ENCODE data around the gene ITIH5.

Gene ITIH5

GRCh38 chr10:7518693-7519092, 148.1 kb downstream of the ITIH5 start:
- DNase-seq (ENCODE audit: low spot score) = no peak
- Histone ChIP-seq H3K14ac (ENCODE audit: low read length) (peak overlapping the region; percentile 56), H3K27me3 (ENCODE audit: control insufficient read depth in 3 of 3, insufficient read depth in 3 of 3, low read depth in 1 of 3, low read length in 3 of 3) (no peaks in the 10 kb centered on the region), H3K4me3 (ENCODE audit: low read length in 2 of 2) (no peak overlapping the region), H3K4me1 (ENCODE audit: control insufficient read depth in 2 of 2, insufficient read depth in 1 of 2, low read depth in 1 of 2, low read length in 2 of 2) (no peaks in the 10 kb centered on the region), H2AFZ (ENCODE audit: low read length) (no peak overlapping the region), H3K23ac (ENCODE audit: low read depth, low read length, poor library complexity) (no peak overlapping the region), H3K9me3 (replicated peaks in 1 of 2; ENCODE audit: control insufficient read depth in 2 of 2, insufficient read depth in 1 of 2, low read depth in 1 of 2, low read length in 2 of 2) (no peaks in the 10 kb centered on the region), H2BK120ac (ENCODE audit: low read depth, low read length) (no peak overlapping the region), H3K9ac (ENCODE audit: low read depth, low read length, poor library complexity) (no peak overlapping the region), H2BK15ac (ENCODE audit: low read length) (no peak overlapping the region), H3K27ac (replicated peaks; ENCODE audit: low read length) (no peak overlapping the region), H3K36me3 (replicated peaks in 1 of 2; ENCODE audit: control insufficient read depth in 2 of 2, insufficient read depth in 2 of 2, low read length in 2 of 2) (no peaks in the 10 kb centered on the region), H3K79me1 (ENCODE audit: low read depth, low read length) (no peaks in the 10 kb centered on the region), H3K18ac (ENCODE audit: low read length) (no peak overlapping the region), H2AK5ac (ENCODE audit: low read depth, low read length) (no peak overlapping the region), H4K8ac (ENCODE audit: low read depth, low read length) (no peak overlapping the region), H3K4me2 (ENCODE audit: insufficient read depth, low read length, poor library complexity, severe bottlenecking) (no peak overlapping the region), H2BK5ac (ENCODE audit: low read length) (no peak overlapping the region), H4K91ac (ENCODE audit: low read depth, low read length, poor library complexity) (no peak overlapping the region), H2BK12ac (ENCODE audit: low read length) (no peak overlapping the region), H3K4ac (ENCODE audit: low read length) (no peak overlapping the region)
- no CpG with 5 or more reads among the region's 1 CpG for WGBS, 2 donors (ENCODE audit: extremely low coverage in 2 of 2, insufficient read length in 2 of 2, insufficient replicate concordance in 1 of 2)

- no peak for DNase-seq (ENCODE audit: low spot score)
- Histone ChIP-seq H3K18ac (ENCODE audit: low read length) (no peak overlapping the region), H3K36me3 (replicated peaks in 1 of 2; ENCODE audit: control insufficient read depth in 2 of 2, insufficient read depth in 2 of 2, low read length in 2 of 2) (no peaks in the 10 kb centered on the region), H3K23ac (ENCODE audit: low read depth, low read length, poor library complexity) (no peak overlapping the region), H2BK15ac (ENCODE audit: low read length) (no peak overlapping the region), H3K14ac (ENCODE audit: low read length) (no peak overlapping the region), H2BK5ac (ENCODE audit: low read length) (no peak overlapping the region), H3K9me3 (replicated peaks in 1 of 2; ENCODE audit: control insufficient read depth in 2 of 2, insufficient read depth in 1 of 2, low read depth in 1 of 2, low read length in 2 of 2) (peaks cover 0 to 3% of the 10 kb centered on the region in 2 donors), H3K4me3 (ENCODE audit: low read length in 2 of 2) (no peak overlapping the region), H2AFZ (ENCODE audit: low read length) (no peak overlapping the region), H3K79me1 (ENCODE audit: low read depth, low read length) (no peaks in the 10 kb centered on the region), H4K8ac (ENCODE audit: low read depth, low read length) (no peak overlapping the region), H2BK120ac (ENCODE audit: low read depth, low read length) (no peak overlapping the region), H2AK5ac (ENCODE audit: low read depth, low read length) (no peak overlapping the region), H3K9ac (ENCODE audit: low read depth, low read length, poor library complexity) (no peak overlapping the region), H3K4me1 (ENCODE audit: control insufficient read depth in 2 of 2, insufficient read depth in 1 of 2, low read depth in 1 of 2, low read length in 2 of 2) (peaks cover 0 to 2% of the 10 kb centered on the region in 2 donors), H3K27ac (replicated peaks; ENCODE audit: low read length) (no peak overlapping the region), H3K27me3 (ENCODE audit: control insufficient read depth in 3 of 3, insufficient read depth in 3 of 3, low read depth in 1 of 3, low read length in 3 of 3) (no peaks in the 10 kb centered on the region), H2BK12ac (ENCODE audit: low read length) (no peak overlapping the region), H3K4me2 (ENCODE audit: insufficient read depth, low read length, poor library complexity, severe bottlenecking) (no peak overlapping the region), H4K91ac (ENCODE audit: low read depth, low read length, poor library complexity) (no peak overlapping the region), H3K4ac (ENCODE audit: low read length) (no peak overlapping the region)
- WGBS, 2 donors (ENCODE audit: extremely low coverage in 2 of 2, insufficient read length in 2 of 2, insufficient replicate concordance in 1 of 2) = no CpG with 5 or more reads among the region's 5 CpGs
Measured at GRCh38 chr10:7515439-7515838, 151.3 kb downstream of the ITIH5 start.

GRCh38 chr10:7513936-7514335, 152.8 kb downstream of the ITIH5 start:
- H3K23ac ChIP-seq (ENCODE audit: low read depth, low read length, poor library complexity) = no peak overlapping the region
- no peak for DNase-seq (ENCODE audit: low spot score)
- no peak overlapping the region for H3K27ac ChIP-seq (replicated peaks; ENCODE audit: low read length)
- no CpG with 5 or more reads among the region's 4 CpGs for WGBS, 2 donors (ENCODE audit: extremely low coverage in 2 of 2, insufficient read length in 2 of 2, insufficient replicate concordance in 1 of 2)
- peaks cover 0 to 2% of the 10 kb centered on the region in 2 donors for H3K4me1 ChIP-seq (ENCODE audit: control insufficient read depth in 2 of 2, insufficient read depth in 1 of 2, low read depth in 1 of 2, low read length in 2 of 2)
- H2AFZ ChIP-seq (ENCODE audit: low read length) = no peak overlapping the region
- H3K9ac ChIP-seq (ENCODE audit: low read depth, low read length, poor library complexity) = no peak overlapping the region
- H2AK5ac ChIP-seq (ENCODE audit: low read depth, low read length) = no peak overlapping the region
- no peak overlapping the region for H4K8ac ChIP-seq (ENCODE audit: low read depth, low read length)
- H3K4me2 ChIP-seq (ENCODE audit: insufficient read depth, low read length, poor library complexity, severe bottlenecking) = no peak overlapping the region
- no peak overlapping the region for H3K4me3 ChIP-seq (ENCODE audit: low read length in 2 of 2)
- H4K91ac ChIP-seq (ENCODE audit: low read depth, low read length, poor library complexity) = no peak overlapping the region
- H3K14ac ChIP-seq (ENCODE audit: low read length) = no peak overlapping the region
- no peak overlapping the region for H2BK5ac ChIP-seq (ENCODE audit: low read length)
- no peaks in the 10 kb centered on the region for H3K79me1 ChIP-seq (ENCODE audit: low read depth, low read length)
- no peak overlapping the region for H2BK120ac ChIP-seq (ENCODE audit: low read depth, low read length)
- H3K36me3 ChIP-seq (replicated peaks in 1 of 2; ENCODE audit: control insufficient read depth in 2 of 2, insufficient read depth in 2 of 2, low read length in 2 of 2) = no peaks in the 10 kb centered on the region
- no peaks in the 10 kb centered on the region for H3K27me3 ChIP-seq (ENCODE audit: control insufficient read depth in 3 of 3, insufficient read depth in 3 of 3, low read depth in 1 of 3, low read length in 3 of 3)
- H3K18ac ChIP-seq (ENCODE audit: low read length) = no peak overlapping the region
- no peak overlapping the region for H3K4ac ChIP-seq (ENCODE audit: low read length)
- no peak overlapping the region for H2BK15ac ChIP-seq (ENCODE audit: low read length)
- peaks cover 0 to 3% of the 10 kb centered on the region in 2 donors for H3K9me3 ChIP-seq (replicated peaks in 1 of 2; ENCODE audit: control insufficient read depth in 2 of 2, insufficient read depth in 1 of 2, low read depth in 1 of 2, low read length in 2 of 2)
- H2BK12ac ChIP-seq (ENCODE audit: low read length) = no peak overlapping the region

GRCh38 chr10:7513455-7513854, 153.3 kb downstream of the ITIH5 start:
- Histone ChIP-seq H3K9ac (ENCODE audit: low read depth, low read length, poor library complexity) (no peak overlapping the region), H2AK5ac (ENCODE audit: low read depth, low read length) (no peak overlapping the region), H2AFZ (ENCODE audit: low read length) (no peak overlapping the region), H3K27me3 (ENCODE audit: control insufficient read depth in 3 of 3, insufficient read depth in 3 of 3, low read depth in 1 of 3, low read length in 3 of 3) (no peaks in the 10 kb centered on the region), H4K91ac (ENCODE audit: low read depth, low read length, poor library complexity) (no peak overlapping the region), H3K18ac (ENCODE audit: low read length) (no peak overlapping the region), H3K4ac (ENCODE audit: low read length) (no peak overlapping the region), H2BK5ac (ENCODE audit: low read length) (no peak overlapping the region), H3K4me1 (ENCODE audit: control insufficient read depth in 2 of 2, insufficient read depth in 1 of 2, low read depth in 1 of 2, low read length in 2 of 2) (peaks cover 0 to 2% of the 10 kb centered on the region in 2 donors), H3K4me3 (ENCODE audit: low read length in 2 of 2) (no peak overlapping the region), H3K23ac (ENCODE audit: low read depth, low read length, poor library complexity) (no peak overlapping the region), H3K14ac (ENCODE audit: low read length) (no peak overlapping the region), H4K8ac (ENCODE audit: low read depth, low read length) (no peak overlapping the region), H3K36me3 (replicated peaks in 1 of 2; ENCODE audit: control insufficient read depth in 2 of 2, insufficient read depth in 2 of 2, low read length in 2 of 2) (no peaks in the 10 kb centered on the region), H3K79me1 (ENCODE audit: low read depth, low read length) (no peaks in the 10 kb centered on the region), H2BK12ac (ENCODE audit: low read length) (no peak overlapping the region), H3K27ac (replicated peaks; ENCODE audit: low read length) (no peak overlapping the region), H3K4me2 (ENCODE audit: insufficient read depth, low read length, poor library complexity, severe bottlenecking) (no peak overlapping the region), H2BK15ac (ENCODE audit: low read length) (no peak overlapping the region), H2BK120ac (ENCODE audit: low read depth, low read length) (no peak overlapping the region), H3K9me3 (replicated peaks in 1 of 2; ENCODE audit: control insufficient read depth in 2 of 2, insufficient read depth in 1 of 2, low read depth in 1 of 2, low read length in 2 of 2) (peaks cover 0 to 3% of the 10 kb centered on the region in 2 donors)
- WGBS, 2 donors (ENCODE audit: extremely low coverage in 2 of 2, insufficient read length in 2 of 2, insufficient replicate concordance in 1 of 2) = no CpG with 5 or more reads among the region's 3 CpGs
- no peak for DNase-seq (ENCODE audit: low spot score)

Data from neuronal stem cell (in vitro differentiated cells).